Lung microvascular endothelial cell (primary cell): ENCODE data around the gene TF. TPM values are rescaled to one million over a fixed set of nuclear protein-coding genes. Genes with fewer than 3 reads are reported as not detected.

Experiments used
- DNase-seq, 2 donors: peaks; one replicate each; pipeline versions ENCODE4 v3.0.0 to v3.0.0-alpha.2; 2010; ENCODE audit warnings: low read depth in 2 of 2
- total RNA-seq: library from RNA; depleted of rRNA; stranded (reverse); fragments of >200 nt; gene quantifications from 2 replicates; pipeline ENCODE4 v1.2.1, GENCODE V29; 2014

TF gene
- total RNA-seq, 1 donor from 2014 or later: 0.20 TPM

- peak in 1 of 2 donors; percentile 7 for DNase-seq
These were observed 59.1 kb downstream of the TF start for GRCh38 chr3:133805384-133805701.

GRCh38 chr3:133805702-133806475 lies 59.7 kb downstream of the TF start, which contains the start of gene SRPRB:
SRPRB (plus strand) TSS chr3:133805815; CDS start chr3:133805849, 34 bp downstream.
- DNase-seq: peak; percentile 96

DNA sequence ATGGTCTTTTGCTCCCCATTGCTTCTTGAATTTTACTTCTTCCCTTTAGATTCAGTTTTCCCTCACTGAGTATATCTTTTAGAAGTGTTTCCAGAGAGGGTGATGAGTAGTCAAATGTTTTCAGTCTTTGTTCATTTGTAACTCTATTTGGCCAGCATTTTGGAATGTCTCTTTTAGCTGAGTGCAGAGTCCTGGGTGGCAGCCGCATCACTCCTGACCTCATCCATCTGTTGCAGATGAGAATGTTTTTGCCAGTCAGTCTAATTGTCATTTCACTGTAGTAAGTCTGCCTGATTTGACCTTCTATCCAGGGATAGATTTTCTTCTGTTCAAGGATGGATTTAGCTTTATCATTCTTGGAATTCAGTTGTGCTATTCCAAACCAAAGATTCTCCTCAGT lies 66.7 kb downstream of the TF start:
- DNase-seq: no peak

DNA sequence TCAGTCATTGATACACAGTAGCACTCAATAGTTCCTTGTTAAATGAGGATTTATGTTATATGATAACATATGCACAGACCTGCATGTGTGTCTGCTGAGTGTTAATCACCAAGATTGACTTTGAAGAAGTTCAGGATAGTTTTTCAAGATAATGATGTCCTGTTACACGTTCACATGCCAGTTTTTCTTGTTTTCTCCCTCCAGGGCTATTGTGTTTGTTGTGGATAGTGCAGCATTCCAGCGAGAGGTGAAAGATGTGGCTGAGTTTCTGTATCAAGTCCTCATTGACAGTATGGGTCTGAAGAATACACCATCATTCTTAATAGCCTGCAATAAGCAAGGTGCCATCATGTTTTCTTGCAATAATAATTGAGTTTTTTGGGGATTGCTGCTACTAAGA lies 69.2 kb downstream of the TF start:
- DNase-seq: no peak

- DNase-seq: no peak
These were observed 73.9 kb downstream of the TF start for GRCh38 chr3:133820129-133820528.

GRCh38 chr3:133820889-133821675 lies 74.9 kb downstream of the TF start:
- no peak for DNase-seq

GRCh38 chr3:133821767-133822638 lies 75.8 kb downstream of the TF start:
- DNase-seq: peak; percentile 11 to 80

- DNase-seq: no peak
These were observed 78.8 kb downstream of the TF start for GRCh38 chr3:133824961-133825485.

GRCh38 chr3:133825969-133826727 lies 80.0 kb downstream of the TF start:
- DNase-seq: no peak

GRCh38 chr3:133827136-133827535 lies 80.9 kb downstream of the TF start:
- DNase-seq: no peak

DNA sequence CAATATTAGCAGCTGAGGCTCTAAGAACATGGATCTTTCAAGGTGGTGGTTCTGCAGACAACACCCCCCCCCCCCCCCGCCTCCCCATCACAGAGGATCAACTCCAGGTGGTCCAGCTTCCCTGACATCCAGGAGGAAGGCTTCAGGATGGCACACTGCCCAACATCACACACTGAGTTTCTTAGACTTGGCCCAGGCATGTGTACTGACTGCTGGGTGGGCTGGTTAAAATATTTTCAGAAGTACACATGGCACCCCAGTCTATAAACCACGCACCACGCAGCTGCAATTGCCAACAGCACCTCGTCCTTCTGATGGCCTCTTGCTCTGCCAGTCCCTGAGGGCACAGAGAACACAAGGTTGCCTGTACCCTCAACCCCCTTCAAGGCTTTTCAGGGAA lies 81.5 kb downstream of the TF start:
- DNase-seq: no peak

DNA sequence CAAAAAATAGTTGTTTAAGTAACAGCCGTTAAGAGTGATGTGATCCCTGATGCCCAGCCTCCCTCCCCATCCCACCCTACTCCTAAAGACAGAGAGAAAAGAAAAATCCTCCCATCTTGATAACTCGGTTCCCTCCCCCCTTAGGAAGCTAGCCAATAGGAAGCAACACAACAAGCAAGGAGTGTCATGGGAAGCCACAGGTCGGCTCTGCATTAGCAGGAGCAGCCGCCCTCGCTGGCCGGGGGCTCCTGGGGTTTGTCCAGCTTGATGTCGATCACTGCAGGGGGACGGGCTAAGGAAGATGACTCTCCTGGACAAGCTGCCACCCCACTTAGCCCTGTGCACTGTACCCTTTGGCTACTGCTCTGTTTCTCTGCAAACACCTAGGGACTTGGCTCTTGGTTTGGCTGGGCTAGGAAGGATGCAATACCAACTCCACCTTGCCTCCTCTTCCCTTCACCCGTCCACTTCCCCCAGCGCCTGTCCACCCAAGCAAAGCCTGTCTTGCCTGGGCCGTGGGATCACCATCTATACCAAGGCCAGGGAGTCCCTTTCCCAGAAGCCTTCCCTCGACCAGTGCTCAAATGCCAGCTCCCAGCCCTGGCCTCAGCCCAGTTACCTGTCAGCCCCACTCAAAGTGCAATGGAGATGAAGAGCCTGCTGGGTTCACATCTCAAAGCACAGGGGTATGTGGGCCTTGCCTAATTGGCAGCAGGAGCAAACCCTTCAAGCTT lies 82.5 kb downstream of the TF start:
- DNase-seq: no peak

GRCh38 chr3:133829310-133829707 lies 83.1 kb downstream of the TF start:
- DNase-seq: no peak

DNA sequence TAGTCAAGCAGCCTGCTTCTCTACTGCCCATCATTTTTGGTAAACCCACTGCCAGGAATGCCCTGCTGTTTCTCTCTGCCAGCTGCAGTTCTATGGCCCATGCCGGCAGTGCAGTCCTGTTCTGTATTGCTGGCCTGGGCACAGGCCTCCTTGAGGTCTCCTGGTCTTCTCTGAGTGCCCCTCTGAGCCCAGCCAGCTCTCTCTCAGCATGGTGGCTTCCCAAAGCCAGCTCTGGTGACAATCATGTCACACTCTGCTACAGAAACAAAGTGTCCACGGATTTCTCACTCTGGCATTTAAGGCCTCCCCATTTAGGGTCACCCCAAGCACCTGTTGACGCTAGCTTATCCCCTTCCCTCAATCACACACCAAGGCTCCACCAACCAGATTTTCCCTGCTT lies 83.9 kb downstream of the TF start:
- DNase-seq: no peak

GRCh38 chr3:133831966-133832801 lies 86.0 kb downstream of the TF start:
- no peak for DNase-seq

GRCh38 chr3:133832802-133833144 lies 86.6 kb downstream of the TF start:
- DNase-seq: no peak

DNA sequence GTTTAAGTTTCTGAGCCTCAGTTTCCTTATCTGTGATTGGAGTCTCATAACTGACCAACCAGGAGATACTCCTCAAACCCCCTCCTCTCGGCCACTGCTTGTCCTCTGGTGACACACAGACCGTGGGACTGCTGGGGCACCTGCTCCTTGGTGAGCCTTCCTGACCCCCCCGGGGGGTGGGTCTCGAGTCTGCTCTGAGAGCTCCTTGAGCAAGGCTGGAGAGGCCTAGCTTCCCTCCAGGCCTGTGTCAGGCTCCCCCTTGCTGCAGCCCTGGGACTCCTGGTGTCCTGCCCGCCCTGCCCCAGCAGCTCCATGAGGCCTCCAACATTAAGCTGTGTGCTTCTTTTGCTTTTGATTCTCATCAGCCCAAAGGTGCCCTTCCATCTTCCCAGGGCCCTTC lies 87.1 kb downstream of the TF start:
- no peak for DNase-seq

DNA sequence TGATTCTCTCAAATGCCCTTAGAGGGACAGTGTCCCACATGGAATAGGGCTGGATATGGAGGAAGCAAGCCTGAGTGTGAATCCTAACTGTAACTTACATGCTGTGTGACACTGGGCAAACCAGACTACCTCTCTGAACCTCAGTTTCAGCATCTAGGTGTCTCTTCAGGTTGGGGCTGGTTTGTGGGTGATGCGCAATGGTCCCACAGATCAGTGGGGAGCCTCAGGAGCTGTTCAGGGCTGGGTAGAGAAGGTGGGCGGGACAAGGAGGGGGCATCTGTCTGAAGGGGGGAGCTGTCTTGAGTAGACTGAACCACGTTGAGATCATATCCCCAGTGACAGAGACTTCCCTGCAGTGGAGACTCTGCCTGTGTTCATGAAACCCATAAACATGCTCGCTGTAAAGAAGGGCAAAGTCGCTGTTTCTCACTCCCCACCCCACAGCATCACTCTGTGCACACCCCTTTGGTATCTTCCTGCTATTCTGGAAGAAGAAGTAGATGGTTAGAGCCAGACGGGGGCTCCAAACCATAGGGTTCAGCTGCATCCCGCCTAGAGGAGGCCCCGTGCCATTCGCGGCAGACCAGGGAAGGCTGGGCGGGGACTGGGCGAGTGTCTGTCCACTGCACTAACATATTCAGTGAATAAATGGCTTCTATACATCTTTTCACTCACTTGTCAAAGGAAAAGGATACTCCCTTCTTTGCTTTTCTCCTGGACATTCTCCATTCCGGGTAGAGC lies 87.9 kb downstream of the TF start:
- no peak for DNase-seq
